NT2/D1 (cell line): Measurements from ENCODE around the gene SERINC5.

Experiments
- SUZ12 ChIP-seq: IDR thresholded peaks from 2 replicates; pipeline ENCODE4 v1.6.1; 2011; ENCODE audit not compliant: insufficient read length, insufficient read depth; ENCODE audit errors: extremely low read depth
- ZNF274 ChIP-seq: IDR thresholded peaks from 2 replicates; pipeline ENCODE4 v1.6.1; 2011; ENCODE audit warnings: mild to moderate bottlenecking, low read depth, low read length

GRCh38 chr5:80249901-80250300 lies 5.9 kb downstream of the SERINC5 start:
- TF ChIP-seq ZNF274: no peak
- TF ChIP-seq SUZ12: no peak
